Measurements from ENCODE around the gene ZNF565.

GRCh38 chr19:36160821-36161596 lies 53.5 kb downstream of the ZNF565 start:
- TF ChIP-seq POLR2A (IDR thresholded peaks at IDR 0.05; ENCODE audit: low read depth, low read length): no peak
- no peak for TF ChIP-seq TAF1 (IDR thresholded peaks at IDR 0.05; ENCODE audit: low read depth, low read length)
- TF ChIP-seq POLR2AphosphoS5 (IDR thresholded peaks at IDR 0.05; ENCODE audit: low read depth, low read length): no peak
- no peak for TF ChIP-seq SPI1 (IDR thresholded peaks at IDR 0.05; ENCODE audit: low read depth, low read length)
- TF ChIP-seq POU2F2 (IDR thresholded peaks at IDR 0.05; ENCODE audit: low read depth, low read length): no peak
- TF ChIP-seq PAX5 (IDR thresholded peaks at IDR 0.05; ENCODE audit: insufficient read depth, low read length, severe bottlenecking): no peak

Measured in GM12891 (cell line).